ENCODE results near the gene FAM170B. TPM values are rescaled to one million over a fixed set of nuclear protein-coding genes. Genes with fewer than 3 reads are reported as not detected.

Gene FAM170B
- total RNA-seq, 1 donor from 2014 or later: not detected

- Mint-ChIP-seq H3K9me3 (no peaks in the 10 kb centered on the region), H3K36me3 (no peaks in the 10 kb centered on the region), H3K27me3 (ENCODE audit: insufficient read depth, low read depth) (peaks cover 7% of the 10 kb centered on the region), H3K4me1 (peaks cover 38% of the 10 kb centered on the region), H3K27ac (peak overlapping the region; percentile 67), H3K4me3 (no peak overlapping the region)
- Histone ChIP-seq H3K27me3 (no peaks in the 10 kb centered on the region), H3K4me3 (no peak overlapping the region), H3K36me3 (no peaks in the 10 kb centered on the region), H3K4me1 (peaks cover 5% of the 10 kb centered on the region), H3K9me3 (ENCODE audit: low read depth) (no peaks in the 10 kb centered on the region), H3K27ac (no peak overlapping the region), H2AFZ (replicated peaks) (no peak overlapping the region), H4K20me1 (ENCODE audit: low read depth) (no peaks in the 10 kb centered on the region), H3K4me2 (no peak overlapping the region), H3K79me2 (ENCODE audit: low read depth) (no peaks in the 10 kb centered on the region), H3K9ac (no peak overlapping the region), H3F3A (ENCODE audit: low read depth) (no peaks in the 10 kb centered on the region)
- TF ChIP-seq, protein P1, sequence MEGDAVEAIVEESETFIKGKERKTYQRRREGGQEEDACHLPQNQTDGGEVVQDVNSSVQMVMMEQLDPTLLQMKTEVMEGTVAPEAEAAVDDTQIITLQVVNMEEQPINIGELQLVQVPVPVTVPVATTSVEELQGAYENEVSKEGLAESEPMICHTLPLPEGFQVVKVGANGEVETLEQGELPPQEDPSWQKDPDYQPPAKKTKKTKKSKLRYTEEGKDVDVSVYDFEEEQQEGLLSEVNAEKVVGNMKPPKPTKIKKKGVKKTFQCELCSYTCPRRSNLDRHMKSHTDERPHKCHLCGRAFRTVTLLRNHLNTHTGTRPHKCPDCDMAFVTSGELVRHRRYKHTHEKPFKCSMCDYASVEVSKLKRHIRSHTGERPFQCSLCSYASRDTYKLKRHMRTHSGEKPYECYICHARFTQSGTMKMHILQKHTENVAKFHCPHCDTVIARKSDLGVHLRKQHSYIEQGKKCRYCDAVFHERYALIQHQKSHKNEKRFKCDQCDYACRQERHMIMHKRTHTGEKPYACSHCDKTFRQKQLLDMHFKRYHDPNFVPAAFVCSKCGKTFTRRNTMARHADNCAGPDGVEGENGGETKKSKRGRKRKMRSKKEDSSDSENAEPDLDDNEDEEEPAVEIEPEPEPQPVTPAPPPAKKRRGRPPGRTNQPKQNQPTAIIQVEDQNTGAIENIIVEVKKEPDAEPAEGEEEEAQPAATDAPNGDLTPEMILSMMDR (IDR thresholded peaks at IDR 0.05): no peak
- no peak for TF ChIP-seq EZH2 (IDR thresholded peaks at IDR 0.05)
- no peak for TF ChIP-seq EZH2phosphoT487 (IDR thresholded peaks at IDR 0.05)
- no peak for DNase-seq (ENCODE audit: low spot score)
These were observed 39.2 kb downstream of the FAM170B start for GRCh38 chr10:49094646-49095045.

GRCh38 chr10:49093922-49094321 is 39.9 kb downstream of the FAM170B start:
- H3K4me3 Mint-ChIP-seq: peak overlapping the region; percentile 16
- no peaks in the 10 kb centered on the region for H3K79me2 ChIP-seq (ENCODE audit: low read depth)
- H3K36me3 Mint-ChIP-seq: no peaks in the 10 kb centered on the region
- no peak overlapping the region for H3K4me3 ChIP-seq
- H3K9ac ChIP-seq: no peak overlapping the region
- H3K9me3 ChIP-seq (ENCODE audit: low read depth): no peaks in the 10 kb centered on the region
- no peak overlapping the region for H3K27ac ChIP-seq
- no peaks in the 10 kb centered on the region for H4K20me1 ChIP-seq (ENCODE audit: low read depth)
- peaks cover 7% of the 10 kb centered on the region for H3K27me3 Mint-ChIP-seq (ENCODE audit: insufficient read depth, low read depth)
- H3K27me3 ChIP-seq: no peaks in the 10 kb centered on the region
- TF ChIP-seq EZH2 (IDR thresholded peaks at IDR 0.05) (no peak), EZH2phosphoT487 (IDR thresholded peaks at IDR 0.05) (no peak)
- TF ChIP-seq, protein P1 (IDR thresholded peaks at IDR 0.05): no peak
- H3K4me1 Mint-ChIP-seq: peaks cover 40% of the 10 kb centered on the region
- no peak overlapping the region for H3K4me2 ChIP-seq
- H3K4me1 ChIP-seq: peaks cover 4% of the 10 kb centered on the region
- no peaks in the 10 kb centered on the region for H3F3A ChIP-seq (ENCODE audit: low read depth)
- no peak for DNase-seq (ENCODE audit: low spot score)
- peaks cover 4% of the 10 kb centered on the region for H3K9me3 Mint-ChIP-seq
- peak overlapping the region; percentile 67 for H3K27ac Mint-ChIP-seq
- H3K36me3 ChIP-seq: no peaks in the 10 kb centered on the region
- no peak overlapping the region for H2AFZ ChIP-seq (replicated peaks)

GRCh38 chr10:49092477-49092876 is 41.3 kb downstream of the FAM170B start:
- DNase-seq (ENCODE audit: low spot score): no peak
- H3K27ac Mint-ChIP-seq: no peak overlapping the region

More at GRCh38 chr10:49092477-49092876, 41.3 kb downstream of the FAM170B start:
- Histone ChIP-seq H3K79me2 (ENCODE audit: low read depth) (no peaks in the 10 kb centered on the region), H3K9me3 (ENCODE audit: low read depth) (no peaks in the 10 kb centered on the region), H3K36me3 (no peaks in the 10 kb centered on the region), H3K9ac (no peak overlapping the region), H3K27me3 (no peaks in the 10 kb centered on the region), H3K27ac (no peak overlapping the region), H3K4me3 (no peak overlapping the region), H3F3A (ENCODE audit: low read depth) (no peaks in the 10 kb centered on the region), H3K4me1 (no peaks in the 10 kb centered on the region), H4K20me1 (ENCODE audit: low read depth) (no peaks in the 10 kb centered on the region), H3K4me2 (no peak overlapping the region), H2AFZ (replicated peaks) (no peak overlapping the region)
- no peak overlapping the region for H3K4me3 Mint-ChIP-seq
- no peaks in the 10 kb centered on the region for H3K36me3 Mint-ChIP-seq
- peaks cover 4% of the 10 kb centered on the region for H3K27me3 Mint-ChIP-seq (ENCODE audit: insufficient read depth, low read depth)
- peaks cover 30% of the 10 kb centered on the region for H3K4me1 Mint-ChIP-seq
- peaks cover 8% of the 10 kb centered on the region for H3K9me3 Mint-ChIP-seq
- TF ChIP-seq, protein P1 (IDR thresholded peaks at IDR 0.05): no peak
- TF ChIP-seq EZH2phosphoT487 (IDR thresholded peaks at IDR 0.05): no peak
- no peak for TF ChIP-seq EZH2 (IDR thresholded peaks at IDR 0.05)

All from neural progenitor cell (in vitro differentiated cells).